HG02885 (cell line): ENCODE measurements around the gene TFDP3.

Source experiments
- ATAC-seq: cut with Tn5 transposase; IDR thresholded peaks from one replicate; pipeline ENCODE4 v1.9.1; 2021; ENCODE audit warnings: mild to moderate bottlenecking; ENCODE audit not compliant: unreplicated experiment, poor library complexity

The TFDP3 gene, protein sequence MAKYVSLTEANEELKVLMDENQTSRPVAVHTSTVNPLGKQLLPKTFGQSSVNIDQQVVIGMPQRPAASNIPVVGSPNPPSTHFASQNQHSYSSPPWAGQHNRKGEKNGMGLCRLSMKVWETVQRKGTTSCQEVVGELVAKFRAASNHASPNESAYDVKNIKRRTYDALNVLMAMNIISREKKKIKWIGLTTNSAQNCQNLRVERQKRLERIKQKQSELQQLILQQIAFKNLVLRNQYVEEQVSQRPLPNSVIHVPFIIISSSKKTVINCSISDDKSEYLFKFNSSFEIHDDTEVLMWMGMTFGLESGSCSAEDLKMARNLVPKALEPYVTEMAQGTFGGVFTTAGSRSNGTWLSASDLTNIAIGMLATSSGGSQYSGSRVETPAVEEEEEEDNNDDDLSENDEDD

DNA sequence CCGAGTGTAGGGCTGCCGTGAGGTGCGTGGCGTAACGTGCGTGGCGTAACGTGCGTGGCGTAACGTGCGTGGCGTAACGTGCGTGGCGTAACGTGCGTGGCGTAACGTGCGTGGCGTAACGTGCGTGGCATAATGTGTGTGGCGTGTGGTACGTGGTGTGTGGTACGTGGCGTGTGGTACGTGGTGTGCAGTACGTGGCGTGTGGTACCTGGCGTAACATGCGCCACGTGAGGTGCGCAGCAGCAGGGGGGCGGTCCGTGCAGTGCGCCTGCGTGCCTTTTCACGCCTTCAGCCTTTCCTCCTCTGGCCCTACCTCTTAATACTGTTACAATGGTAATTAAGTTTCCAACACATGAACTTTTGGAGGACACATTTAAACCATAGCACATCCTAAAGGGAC, at the start of gene TFDP3:
TSS of gene TFDP3 (minus strand) at position 26 of the 400 bp plus-strand sequence. CDS start 95 bp downstream, outside the sequence.
- no peak for ATAC-seq

DNA sequence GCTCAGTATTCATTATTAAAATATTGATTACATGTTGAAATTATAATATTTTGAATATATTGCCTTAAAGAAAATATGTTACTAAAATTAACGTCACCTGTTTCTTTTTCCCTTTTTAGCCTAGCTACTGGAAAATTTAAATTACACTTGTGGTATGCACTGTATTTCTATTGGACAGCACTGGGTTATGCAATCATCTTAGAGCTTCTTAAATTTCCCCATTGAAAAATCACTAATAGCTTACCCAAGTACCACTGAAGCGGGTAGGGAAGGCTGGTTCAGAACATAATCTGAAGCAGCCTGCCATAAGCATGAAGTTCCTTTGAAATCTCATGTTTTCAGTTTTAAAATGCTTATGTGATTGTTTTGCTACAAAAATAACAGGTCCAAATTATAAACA, 49.5 kb upstream of the TFDP3 start:
- no peak for ATAC-seq

DNA sequence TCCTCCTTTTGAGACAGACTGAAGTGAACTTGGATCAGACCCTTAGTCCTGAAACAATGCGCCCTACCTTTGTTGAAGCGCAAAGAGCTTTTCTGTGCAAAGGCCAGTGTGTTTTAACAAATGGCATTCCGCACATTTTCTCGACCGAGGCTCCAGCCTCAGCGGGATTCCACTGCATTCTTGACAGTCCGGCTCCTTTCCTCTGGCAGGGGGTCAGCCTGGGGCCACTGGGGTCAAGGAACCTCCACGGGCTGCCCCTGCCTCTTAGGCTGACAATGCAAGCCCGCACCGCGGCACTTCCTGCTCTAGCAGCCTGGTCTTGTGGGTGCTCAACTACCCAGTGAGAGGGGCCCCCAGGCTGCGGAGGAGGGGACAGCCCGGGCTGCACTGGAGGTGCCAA, 47.2 kb upstream of the TFDP3 start:
- no peak for ATAC-seq

DNA sequence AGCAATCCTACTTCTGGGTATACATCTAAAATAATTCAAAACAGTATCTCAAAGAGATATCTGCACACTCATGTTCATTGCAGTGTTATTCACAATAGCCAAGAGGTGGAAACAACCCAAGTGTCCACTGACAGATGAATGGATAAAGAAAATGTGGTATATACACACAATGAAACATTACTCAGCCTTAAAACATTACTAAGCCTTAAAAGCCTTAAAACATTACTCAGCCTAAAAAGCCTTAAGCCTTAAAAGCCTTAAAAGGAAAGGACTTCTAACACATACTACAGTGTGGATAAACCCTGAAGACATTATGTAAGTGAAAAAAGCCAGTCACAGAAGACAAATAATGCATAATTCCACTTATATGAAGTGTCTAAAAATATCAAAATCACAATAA, 40.3 kb upstream of the TFDP3 start:
- ATAC-seq, result no peak

DNA sequence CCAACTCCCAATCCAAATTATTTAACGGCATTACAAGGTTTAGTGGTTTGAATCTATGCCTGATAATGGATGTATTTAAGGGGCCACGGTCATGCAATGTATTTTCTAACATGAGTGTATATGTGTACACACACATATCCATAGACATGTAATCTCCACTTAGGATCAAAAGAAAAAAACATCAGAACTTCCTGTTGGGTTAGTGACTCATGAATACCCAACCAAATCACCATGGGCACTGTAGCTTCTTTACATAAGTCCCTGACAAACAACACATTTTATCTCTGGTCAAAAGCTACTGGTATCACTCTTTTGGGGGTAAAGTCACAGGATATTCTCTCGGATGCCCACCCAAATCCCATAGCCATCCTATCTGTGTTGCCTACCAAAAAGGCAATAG, 36.5 kb upstream of the TFDP3 start:
- no peak for ATAC-seq

DNA sequence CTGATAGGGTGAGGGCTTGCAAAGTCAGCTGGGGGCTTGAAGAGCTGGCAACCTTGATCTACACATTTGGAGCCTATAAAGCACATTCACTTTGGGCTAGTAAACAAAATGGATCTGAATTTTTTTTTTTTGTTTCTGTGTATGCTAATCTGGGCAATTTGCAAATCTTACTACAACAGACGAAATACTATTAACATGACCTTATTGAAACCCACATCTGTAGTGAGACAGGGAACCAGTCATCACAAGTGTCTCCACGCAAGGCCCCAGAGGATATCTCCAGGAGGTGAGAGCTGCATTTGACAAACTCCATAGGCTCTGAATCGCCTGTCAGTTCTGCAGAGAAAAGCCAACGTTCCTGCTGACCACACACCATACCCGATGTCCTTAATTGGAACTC, 33.0 kb upstream of the TFDP3 start:
- no peak for ATAC-seq

DNA sequence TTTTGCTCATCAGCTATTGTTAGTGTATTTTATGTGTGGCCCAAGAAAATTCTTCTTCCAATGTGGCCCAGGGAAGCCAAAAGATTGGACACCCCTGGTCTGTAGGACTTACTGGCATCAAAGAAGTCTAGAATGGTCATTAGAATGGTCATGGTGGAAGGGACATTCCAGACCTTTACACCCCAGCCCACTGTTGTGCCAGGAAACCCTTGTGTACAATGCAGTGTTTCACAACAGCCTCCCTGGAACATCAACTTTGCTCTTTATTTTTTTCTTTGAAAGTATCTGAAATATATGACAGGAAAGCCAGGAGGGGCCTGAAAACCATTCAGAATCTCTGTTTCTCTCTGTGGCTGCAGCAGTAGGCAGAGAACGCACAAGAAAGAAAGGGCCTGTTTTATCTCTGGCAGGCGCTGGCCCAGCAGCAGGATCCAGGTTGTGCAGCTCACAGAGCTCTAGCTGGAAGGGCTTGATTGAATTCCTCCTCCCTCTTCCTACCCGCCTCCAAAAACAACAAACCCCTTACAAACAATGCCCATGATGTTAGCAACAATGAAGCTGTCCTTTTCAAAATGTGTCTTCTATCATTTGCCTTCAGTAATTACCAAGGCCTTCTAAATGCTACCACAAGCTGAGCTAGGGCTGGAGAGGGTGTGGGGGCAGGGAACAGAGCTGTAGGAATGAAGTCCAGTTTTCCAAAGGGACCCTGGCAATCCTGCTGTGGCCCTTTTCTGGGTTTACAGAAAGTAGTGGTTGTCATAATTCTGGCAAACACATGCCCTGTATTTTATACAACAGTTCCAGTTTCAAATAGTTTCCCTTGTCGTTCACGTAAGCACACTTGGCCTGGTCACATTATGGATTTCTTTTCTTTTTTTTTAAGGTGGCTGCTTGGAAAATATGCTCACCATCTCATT, 32.3 kb upstream of the TFDP3 start:
- no peak for ATAC-seq

DNA sequence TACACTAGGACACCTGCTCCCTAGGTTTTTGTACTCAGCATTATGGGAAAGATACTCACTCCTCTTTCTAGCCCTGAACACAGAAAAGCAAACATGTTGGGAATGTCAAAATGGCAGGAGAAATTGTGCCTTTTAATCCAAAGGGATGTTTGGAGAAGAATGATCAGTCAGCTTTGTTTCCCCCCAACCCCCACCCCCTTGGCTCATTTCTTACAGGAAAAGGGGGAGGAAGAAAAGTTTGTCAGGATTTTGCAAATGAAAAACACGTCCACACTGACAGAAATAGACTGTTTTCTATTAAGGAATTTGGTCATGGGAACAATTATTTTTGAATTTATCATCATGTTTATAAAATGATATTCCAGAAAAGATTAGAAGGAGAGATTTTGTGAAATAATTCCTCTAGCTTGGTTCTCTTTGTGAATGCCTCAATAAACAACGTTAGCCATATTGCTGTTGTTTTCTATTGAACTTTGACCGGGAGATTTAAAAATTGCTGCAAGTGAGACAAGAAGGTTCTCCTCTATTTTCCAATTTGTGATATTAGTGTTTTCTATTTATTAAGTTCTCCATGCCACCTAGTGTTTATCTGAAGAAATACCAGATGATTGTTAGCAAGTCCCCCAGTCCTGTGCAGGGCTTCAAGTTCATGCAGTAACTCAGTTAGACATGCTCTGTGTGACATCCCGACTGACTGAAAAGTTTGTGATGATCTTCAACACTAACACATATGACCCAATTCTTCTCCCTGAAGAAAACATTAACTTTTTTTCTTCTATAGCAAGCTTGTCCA, 31.3 kb upstream of the TFDP3 start:
- no peak for ATAC-seq

DNA sequence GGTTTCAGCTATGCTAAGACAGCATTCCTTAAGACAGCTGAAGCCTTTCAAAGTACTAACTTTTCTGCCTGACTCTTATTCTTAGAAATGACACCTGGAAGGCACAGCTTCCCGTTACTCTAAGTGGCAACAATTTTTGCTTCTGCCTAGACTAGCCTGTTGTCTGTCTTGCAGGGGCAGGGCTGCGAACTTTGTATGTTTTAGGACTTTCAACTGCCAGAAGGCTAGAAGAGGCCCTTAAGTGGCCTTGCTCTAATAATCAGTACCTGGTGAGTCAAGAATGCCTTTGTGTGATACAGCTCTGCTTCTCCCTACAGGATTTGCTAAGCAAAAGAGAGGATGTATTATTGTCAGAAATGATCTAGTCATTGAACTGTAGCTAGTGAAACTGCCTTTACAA, 30.0 kb upstream of the TFDP3 start:
- no peak for ATAC-seq

DNA sequence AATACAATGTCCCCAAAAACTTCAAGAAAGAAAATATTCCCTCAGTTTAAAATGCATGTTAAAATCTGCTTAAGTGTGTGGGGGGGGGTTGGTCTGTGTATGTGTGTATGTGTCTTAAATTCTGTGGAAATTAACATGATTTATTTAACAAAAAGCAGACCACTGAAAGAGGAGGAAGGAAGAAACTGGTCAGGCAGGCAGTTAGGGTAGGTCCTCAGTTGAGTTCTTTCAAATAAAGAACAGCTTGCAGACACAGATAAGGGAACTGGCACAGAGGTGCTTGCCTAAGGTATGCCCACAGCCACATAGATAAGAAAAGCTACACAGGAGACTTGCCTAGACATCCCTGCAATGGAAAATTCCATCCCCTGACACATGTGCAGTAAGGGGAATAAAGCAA, 28.8 kb upstream of the TFDP3 start:
- no peak for ATAC-seq

DNA sequence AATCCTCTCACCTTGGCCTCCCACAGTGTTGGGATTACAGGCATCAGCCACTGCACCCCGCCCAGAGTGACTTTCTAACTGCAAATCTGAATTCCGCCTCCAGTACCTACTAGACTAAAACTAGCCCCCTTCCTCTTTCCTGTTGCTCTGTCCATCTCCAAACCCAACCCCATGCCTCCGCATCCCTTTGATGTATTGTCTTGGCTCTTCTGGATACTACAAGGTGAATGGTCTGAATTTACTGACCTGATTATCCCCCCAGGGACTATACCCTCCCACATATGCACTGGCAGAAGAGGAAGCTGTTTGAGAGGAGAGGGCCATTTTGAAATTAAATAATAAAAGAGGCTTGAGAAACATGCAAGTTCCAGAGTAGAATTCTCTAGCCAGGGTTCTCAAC, 17.7 kb upstream of the TFDP3 start:
- ATAC-seq, result no peak

DNA sequence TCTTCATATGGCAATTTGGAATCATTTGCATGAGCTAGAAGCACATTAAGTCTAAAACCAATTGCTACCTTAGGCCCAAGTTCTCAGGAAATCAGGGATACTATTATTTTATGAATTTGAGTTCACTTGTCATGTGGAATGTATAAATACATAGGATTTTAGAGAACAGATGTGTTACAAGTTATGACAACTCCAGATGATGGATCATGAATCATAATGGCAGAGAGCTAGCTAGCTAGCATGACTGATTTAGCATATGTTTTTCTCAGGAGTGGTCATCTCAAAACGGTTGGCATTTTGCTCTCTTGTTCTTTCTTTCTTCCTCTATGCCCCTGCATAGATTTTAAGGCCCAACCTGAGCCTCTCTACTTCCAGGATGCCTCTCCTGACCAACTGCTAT, 14.2 kb upstream of the TFDP3 start:
- ATAC-seq, result no peak

DNA sequence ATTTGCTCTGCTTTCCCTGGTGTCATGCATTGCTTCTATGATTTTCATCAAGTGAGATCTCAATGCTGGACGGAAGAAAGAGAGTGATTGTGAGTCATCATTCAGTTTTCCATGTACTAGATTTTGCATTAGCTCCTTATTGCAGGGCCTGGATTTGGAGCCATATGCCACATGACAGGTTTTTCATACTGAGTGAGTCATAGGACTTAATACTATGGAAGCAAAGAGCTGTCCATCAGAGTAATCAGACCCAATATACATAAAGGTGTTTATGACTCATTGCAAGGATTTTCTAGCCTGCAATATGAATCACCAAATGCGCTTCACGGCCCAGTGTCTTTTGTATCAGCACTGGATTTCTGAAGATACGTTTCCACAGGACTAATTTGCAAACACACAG, 11.2 kb upstream of the TFDP3 start:
- no peak for ATAC-seq

DNA sequence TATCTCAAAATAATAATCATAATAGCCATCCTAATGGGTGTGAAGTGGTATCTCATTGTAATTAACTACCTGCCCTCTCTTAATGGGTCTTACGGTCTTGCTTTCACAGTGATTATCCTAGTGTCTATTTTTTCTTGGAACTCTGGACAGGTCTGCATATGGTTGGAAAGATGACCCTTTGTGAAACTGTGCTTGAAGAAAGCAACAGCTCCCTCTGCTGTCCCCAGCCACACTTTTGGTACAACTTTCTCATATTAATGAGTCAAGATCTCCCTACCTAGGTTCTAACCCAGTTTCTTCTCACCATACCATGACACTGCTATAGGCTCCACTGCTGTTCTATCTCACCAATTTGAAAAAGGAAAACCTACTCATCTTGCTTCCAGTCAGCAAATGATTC, 2.4 kb downstream of the TFDP3 start:
- no peak for ATAC-seq

DNA sequence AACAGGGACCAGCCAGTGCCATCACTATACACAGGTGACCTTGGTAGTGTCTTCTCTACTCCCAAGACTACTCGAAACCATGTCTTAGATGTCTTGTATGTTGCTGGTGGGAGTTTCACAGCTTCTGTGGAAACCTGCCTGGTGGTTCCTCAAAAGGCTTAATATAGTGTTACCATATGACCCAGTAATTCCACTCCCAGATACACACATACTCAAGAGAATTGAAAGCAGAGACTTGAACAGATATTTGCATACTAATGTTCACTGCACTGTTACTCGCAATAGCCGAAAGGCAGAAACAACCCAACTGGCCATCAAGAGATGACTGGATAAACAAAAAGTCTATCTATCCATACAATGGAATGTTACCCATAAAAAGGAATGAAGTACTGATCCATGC, 3.1 kb downstream of the TFDP3 start:
- peak; percentile 80 for ATAC-seq

DNA sequence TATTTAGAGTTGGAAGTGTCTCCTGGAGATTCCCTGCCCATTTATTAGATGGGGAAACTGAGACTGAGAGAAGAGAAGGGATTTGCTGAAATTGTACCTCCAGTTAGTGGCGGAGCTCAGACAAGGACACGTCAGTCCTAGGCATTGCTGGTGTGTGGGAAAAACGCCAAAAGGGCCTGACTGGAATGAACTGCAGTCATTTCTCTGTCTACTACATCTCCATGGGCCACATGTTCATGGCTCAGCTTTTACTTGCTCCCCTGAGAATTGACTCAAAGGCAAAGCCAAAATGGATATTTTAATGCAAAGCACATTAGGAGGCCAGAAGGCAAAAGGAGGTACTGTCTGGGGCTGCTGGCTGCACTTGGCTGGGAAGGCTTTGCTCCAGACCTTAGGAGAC, 3.9 kb downstream of the TFDP3 start:
- no peak for ATAC-seq

DNA sequence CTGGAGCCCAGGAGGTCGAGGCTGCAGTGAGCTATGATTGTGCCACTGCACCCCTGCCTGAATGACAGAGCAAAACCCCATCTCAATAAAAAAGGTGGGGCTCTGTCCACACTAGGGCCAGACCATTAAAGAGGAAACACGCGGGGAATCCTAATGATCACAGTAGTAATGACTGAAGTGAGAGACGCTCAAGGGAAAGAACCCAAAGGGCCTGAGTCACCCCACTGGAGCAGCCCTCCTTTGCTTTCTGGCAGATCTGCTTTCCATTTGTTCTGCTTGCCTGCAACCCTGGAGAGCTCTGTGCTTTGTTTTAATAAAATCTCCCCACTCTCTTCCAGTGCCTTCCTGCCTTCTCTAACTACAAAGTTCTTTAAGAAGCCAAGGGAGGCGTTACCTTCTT, 5.0 kb downstream of the TFDP3 start:
- no peak for ATAC-seq

DNA sequence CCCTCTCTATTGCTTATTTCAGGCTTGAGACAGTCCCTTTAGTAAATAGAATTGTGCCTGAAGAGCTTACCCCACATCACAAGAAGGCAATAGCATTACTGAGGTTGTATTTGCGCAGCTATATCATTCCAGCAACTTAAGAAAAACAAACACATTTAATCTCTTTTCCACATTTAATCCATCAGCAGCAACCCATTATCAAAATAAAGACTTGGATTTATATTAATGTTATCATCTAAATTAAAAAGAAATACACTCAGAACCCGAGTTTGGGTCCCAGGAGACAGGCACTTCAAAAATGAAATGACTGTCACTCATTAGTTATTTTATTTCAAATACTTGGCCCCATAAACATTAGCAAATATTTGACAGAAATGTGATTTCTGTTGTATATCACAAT, 10.4 kb downstream of the TFDP3 start:
- ATAC-seq, result no peak

DNA sequence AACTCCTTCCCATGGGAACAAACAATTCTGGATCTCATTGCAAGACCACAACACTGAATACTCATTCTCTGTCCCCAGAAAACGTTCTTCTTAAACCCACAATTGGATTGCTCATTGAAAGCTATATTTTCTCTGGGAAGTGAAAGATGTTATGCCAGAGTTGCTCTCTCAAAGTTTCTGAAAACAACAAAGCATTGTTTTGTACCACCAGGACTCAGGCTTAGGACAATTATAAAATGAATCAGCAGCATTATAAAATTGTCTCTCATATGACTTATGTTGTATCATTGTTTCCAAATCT, 26.5 kb downstream of the TFDP3 start:
- ATAC-seq, result no peak

DNA sequence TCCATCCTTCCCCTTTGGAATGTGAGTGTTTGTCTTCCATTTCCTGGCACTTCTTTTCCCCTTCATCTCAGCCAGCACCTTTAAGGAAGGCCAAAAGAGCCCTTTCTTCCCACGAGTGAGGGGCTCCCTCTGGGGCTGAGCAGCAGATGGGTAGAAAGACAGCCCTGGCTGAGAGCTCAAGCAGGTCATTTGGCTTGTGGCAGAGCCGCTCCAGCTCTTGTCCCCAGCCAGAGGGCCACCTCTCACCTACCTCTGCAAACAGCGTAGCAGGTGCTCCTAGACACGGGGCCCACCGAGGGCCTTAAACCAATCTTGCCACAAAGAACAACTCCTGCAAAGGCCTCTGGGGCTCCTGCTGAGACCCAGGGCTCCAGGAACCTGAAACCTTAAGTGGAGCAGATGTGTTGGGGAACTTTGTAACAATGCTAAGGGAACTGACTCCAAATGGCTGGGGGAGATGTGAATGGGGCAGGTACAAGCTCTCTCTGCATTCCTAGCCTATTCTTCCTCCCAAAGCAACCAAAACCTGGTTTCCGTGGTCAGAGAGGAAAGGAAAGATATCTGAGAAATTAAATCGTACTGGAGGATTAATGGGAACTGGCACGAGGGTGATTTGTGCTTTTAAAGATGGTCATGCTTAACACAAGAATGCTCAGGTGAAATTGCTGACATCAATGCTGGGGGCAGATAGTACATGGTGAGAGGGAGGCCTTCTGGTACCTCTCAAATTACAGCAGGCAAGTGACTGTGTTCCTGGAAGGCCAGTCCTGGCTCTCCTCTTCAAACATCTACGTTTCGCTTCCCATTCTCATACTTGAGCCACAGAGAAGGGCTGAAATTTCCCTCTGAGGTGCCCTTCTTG, 27.0 kb downstream of the TFDP3 start:
- ATAC-seq, result no peak
